Measurements from ENCODE around the gene SPC24.
"Not testable (repeated sequence)": the region's sequence is repeated elsewhere in the genome, so short reads cannot be mapped to it uniquely, and the experiment has no call there.

Gene SPC24

DNA sequence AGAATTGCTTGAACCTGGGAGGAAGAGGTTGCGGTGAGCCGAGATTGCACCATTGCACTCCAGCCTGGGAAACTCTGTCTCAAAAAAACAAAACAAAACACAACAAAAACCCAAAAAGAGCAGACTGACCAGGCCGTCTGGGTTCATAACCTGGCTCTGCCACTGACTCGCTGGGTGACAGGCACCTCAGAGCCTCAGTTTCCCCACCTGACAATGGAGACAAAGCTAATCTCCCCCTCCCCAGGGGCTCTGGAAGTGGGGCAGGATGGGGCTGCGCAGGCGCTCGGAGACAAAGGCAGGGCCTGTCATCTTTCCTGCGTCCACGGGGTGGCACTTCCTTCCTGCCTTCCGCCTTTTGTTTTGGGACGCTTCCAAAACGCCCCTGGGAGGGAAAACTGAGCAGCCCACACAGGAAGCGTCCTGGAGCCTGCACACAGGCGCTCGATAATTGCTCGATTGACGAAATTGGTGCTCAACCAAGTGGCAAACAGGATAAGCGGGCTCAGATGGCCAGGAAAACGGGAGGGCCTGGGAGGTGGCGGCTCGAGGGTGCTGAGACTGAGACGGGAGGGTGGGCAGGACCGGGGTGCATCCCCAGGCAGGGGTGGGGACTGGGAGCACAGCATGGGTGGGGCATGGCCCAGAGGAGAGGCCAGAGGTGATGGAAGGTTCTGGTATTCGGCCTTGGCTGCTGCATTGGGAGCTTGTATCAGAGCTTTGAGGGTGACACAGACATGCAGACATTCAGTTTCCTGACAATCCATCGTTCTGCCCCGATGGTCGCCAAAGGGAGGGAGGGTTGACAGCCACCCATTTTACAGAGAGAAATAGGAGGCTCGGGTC lies 17.8 kb downstream of the SPC24 start:
- TF ChIP-seq ZNF274 (IDR thresholded peaks at IDR 0.05; ENCODE audit: low read depth, low read length): no peak
- H3K4me3 ChIP-seq (ENCODE audit: low read length): no peak overlapping the region; the same call in 1 of the 2 replicates

DNA sequence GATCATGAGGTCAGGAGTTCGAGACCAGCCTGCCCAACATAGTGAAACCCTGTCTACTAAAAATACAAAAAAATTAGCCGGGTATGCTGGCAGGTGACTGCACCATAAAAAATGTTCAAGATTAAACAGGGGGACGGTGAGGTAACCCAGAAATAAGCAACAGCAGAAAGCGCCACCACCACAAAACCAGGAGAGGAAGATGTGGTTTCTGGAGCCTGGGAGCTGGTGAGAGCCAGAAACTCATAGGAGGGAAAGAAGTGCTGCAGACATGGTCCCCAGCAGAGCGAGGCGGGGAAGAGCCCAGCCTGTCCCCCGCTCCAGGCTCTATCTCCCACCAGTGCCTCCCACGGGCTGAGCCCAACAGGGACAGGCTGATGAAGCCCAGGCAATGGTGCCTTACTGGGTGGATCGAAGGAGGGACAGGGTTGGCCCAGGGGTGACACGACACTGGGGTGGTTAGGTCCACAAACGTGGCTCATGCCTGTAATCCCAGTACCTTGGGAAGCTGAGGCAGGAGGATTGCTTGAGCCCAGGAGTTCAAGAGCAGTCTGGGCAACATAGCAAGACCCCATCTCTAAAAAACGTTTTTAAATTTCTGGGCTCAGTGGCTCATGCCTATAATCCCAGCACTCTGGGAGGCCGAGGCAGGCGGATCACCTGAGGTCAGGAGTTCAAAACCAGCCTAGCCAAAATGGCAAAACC lies 19.0 kb downstream of the SPC24 start:
- TF ChIP-seq ZNF274 (IDR thresholded peaks at IDR 0.05; ENCODE audit: low read depth, low read length): no peak
- no peak overlapping the region for H3K4me3 ChIP-seq (ENCODE audit: low read length)

DNA sequence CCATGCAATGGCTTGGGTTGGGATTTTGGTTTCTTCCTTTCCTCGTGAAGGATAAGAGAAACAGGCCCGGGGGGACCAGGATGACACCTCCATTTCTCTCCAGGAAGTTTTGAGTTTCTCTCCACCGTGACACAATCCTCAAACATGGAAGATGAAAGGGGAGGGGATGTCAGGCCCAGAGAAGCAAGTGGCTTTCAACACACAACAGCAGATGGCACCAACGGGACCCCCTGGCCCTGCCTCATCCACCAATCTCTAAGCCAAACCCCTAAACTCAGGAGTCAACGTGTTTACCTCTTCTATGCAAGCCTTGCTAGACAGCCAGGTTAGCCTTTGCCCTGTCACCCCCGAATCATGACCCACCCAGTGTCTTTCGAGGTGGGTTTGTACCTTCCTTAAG lies 24.1 kb downstream of the SPC24 start:
- H3K4me3 ChIP-seq (ENCODE audit: low read length): no peak overlapping the region
- no peak for TF ChIP-seq ZNF274 (IDR thresholded peaks at IDR 0.05; ENCODE audit: low read depth, low read length)

DNA sequence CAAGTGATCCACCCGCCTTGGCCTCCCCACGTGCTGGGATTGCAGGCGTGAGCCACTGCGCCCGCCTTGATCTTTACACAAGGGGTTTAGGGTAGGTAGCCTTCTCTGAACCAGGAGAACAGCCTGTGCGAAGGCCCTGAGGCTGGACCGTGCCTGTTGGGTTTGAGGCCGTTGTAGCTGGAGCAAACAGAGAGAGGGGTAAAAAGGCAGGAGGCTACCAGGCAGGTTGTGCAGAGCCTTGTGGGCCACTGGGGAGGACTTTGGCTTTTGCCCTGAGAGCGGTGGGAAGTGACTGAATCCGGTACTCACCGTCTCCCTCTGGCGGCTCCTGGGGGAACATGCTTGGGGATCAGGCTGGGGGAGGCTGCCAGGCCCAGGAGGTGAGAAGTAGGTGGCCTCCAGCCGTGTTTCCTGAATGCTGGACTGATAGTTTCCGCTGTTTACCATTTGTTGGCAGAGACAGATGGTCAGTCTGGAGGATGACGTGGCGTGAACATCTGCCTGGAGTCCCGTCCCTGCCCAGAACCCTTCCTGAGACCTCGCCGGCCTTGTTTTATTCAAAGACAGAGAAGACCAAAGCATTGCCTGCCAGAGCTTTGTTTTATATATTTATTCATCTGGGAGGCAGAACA lies 24.6 kb downstream of the SPC24 start:
- no peak for TF ChIP-seq ZNF274 (IDR thresholded peaks at IDR 0.05; ENCODE audit: low read depth, low read length)
- H3K4me3 ChIP-seq (ENCODE audit: low read length): no peak overlapping the region

DNA sequence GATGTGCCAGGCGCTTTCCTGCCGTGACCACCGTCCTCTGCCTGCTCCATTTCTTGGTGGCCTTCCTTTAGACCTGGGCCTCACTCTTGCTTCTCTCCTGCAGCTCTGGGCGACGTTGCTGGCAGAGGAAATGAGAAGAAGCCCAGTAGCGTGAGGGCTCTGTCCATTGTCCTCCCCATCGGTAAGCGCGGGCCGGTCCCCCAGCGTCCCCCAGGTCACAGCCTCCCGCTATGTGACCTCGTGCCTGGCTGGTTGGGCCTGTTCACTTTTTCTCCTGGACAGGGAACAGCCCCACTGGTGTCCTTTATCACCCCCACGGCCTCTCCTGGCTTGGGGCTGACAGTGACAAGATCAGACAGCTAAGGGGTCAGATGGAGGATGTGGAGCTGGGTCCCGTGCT lies 27.7 kb downstream of the SPC24 start:
- H3K4me3 ChIP-seq (ENCODE audit: low read length): no peak overlapping the region
- TF ChIP-seq ZNF274 (IDR thresholded peaks at IDR 0.05; ENCODE audit: low read depth, low read length): no peak

DNA sequence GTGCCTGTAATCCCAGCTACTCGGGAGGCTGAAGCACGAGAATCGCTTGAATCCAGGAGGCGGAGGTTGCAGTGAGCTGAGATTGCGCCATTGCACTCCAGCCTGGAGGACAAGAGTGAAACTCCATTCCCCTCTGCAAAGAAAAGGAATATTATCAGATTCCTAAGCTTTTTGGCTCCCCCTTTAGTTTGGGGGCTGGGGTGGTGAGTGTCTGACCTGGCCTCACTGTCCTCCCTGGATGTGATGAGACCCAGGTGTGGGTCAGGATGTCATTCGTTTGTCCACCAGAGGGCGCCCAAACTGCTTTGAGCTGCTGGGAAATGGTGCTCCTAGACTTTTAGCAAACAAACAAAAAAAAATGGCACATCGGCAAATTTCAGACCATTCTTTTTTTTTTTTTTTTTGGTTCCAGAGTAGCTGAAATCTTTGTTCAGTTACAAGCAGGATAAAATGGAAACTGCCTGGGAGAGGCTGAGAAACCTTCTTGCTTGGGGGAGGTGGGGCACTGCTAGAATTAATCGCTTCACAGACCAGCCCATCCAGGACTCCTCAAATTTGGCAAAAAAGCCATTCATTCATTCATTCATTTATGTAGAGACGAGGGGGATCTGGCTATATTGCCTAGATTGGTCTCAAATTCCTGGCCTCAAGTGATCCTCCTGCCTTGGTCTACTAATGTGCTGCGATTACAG lies 29.4 kb downstream of the SPC24 start:
- no peak for TF ChIP-seq ZNF274 (IDR thresholded peaks at IDR 0.05; ENCODE audit: low read depth, low read length)
- H3K4me3 ChIP-seq (ENCODE audit: low read length): no peak overlapping the region

DNA sequence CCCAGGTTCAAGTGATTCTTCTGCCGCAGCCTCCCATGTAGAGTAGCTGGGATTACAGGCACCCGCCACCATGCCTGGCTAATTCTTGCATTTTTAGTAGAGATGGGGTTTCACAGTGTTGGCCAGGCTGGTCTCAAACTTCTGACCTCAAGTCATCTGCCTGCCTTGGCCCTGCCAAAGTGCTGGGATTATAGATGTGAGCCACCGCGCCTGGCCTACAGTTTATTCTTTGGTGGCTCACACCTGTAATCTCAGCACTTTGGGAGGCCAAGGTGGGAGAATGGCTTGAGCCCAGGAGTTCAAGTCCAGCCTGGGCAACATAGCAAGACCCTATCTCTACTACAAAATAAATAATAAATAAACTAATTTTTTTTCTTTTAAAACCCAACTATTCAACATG lies 31.4 kb downstream of the SPC24 start:
- H3K4me3 ChIP-seq (ENCODE audit: low read length): not testable (repeated sequence)

DNA sequence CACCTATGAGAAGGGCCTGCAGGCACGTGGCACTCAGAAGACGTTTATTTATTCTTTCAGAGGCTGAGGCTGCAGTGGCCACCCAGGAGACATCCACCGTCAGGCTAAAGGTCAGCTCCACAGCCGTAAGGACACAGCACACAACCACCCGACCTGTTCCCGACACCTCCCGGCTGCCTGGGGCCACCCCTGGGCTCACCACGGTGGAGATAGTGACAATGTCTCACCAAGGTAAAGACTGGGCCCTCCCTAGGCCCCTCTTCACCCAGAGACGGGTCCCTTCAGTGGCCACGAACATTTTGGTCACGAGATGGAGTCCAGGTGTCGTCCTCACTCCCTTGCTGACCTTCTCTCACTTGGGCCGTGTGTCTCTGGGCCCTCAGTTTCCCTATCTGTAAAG lies 32.5 kb downstream of the SPC24 start:
- TF ChIP-seq ZNF274 (IDR thresholded peaks at IDR 0.05; ENCODE audit: low read depth, low read length): no peak
- no peak overlapping the region for H3K4me3 ChIP-seq (ENCODE audit: low read length)

DNA sequence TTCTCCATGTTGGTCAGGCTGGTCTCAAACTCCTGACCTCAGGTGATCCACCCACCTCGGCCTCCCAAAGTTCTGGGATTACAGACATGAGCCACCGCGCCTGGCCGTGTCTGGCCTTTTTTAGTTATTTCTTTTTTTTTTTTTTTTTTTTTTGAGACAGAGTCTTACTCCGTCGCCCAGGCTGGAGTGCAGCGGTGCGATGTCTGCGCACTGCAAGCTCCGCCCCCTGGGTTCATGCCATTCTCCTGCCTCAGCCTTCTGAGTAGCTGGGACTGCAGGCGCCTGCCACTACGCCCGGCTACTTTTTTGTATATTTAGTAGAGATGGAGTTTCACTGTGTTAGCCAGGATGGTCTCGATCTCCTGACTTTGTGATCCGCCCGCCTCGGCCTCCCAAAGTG lies 33.6 kb downstream of the SPC24 start:
- not testable (repeated sequence) for H3K4me3 ChIP-seq (ENCODE audit: low read length)

DNA sequence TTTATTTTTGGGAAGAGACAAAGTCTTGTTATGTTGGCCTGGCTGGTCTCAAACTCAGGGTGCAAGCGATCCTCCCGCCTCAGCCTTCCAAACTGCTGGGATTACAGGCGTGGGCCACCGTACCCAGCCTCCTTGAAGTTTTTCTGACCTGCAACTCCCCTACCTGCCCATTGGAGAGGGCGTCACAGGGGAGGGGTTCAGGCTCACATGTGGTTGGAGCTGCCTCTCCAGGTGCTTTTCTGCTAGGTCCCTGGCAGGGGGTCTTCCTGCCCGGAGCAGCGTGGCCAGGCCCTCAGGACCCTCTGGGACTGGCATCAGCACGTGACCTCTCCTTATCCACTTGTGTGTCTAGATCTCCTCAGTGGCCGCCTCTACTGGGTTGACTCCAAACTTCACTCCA lies 39.1 kb downstream of the SPC24 start:
- no peak overlapping the region for H3K4me3 ChIP-seq (ENCODE audit: low read length)
- TF ChIP-seq ZNF274 (IDR thresholded peaks at IDR 0.05; ENCODE audit: low read depth, low read length): no peak

DNA sequence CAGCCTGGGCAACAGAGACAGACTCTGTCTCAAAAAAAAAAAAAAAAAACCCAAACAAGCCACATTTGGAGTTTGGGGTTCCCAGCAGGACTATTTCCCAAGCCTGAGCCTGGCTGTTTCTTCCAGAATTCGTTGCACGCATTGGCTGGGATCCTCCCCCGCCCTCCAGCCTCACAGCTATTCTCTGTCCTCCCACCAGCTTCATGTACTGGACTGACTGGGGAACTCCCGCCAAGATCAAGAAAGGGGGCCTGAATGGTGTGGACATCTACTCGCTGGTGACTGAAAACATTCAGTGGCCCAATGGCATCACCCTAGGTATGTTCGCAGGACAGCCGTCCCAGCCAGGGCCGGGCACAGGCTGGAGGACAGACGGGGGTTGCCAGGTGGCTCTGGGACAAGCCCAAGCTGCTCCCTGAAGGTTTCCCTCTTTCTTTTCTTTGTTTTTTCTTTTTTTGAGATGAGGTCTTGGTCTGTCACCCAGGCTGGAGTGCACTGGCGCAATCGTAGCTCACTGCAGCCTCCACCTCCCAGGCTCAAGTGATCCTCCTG lies 39.6 kb downstream of the SPC24 start:
- no peak for TF ChIP-seq ZNF274 (IDR thresholded peaks at IDR 0.05; ENCODE audit: low read depth, low read length)
- H3K4me3 ChIP-seq (ENCODE audit: low read length): no peak overlapping the region

DNA sequence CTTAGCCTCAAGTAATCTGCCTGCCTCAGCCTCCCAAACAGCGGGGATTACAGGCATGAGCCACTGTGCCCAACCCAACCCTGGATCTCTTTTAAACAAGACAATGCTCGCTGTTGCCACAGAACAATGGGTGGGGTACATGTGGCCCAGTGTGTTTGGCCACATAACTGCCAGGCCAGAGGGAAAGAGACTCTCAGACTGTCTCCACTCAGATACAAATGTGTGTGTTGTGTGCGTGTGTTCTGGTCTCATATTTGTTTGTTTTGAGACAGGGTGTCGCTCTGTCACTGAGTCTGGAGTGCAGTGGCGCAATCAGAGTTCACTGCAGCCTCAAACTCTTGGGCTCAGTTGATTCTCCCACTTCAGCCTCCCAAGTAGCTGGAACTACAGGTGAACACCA lies 40.5 kb downstream of the SPC24 start:
- TF ChIP-seq ZNF274 (IDR thresholded peaks at IDR 0.05; ENCODE audit: low read depth, low read length): no peak
- no peak overlapping the region for H3K4me3 ChIP-seq (ENCODE audit: low read length)

DNA sequence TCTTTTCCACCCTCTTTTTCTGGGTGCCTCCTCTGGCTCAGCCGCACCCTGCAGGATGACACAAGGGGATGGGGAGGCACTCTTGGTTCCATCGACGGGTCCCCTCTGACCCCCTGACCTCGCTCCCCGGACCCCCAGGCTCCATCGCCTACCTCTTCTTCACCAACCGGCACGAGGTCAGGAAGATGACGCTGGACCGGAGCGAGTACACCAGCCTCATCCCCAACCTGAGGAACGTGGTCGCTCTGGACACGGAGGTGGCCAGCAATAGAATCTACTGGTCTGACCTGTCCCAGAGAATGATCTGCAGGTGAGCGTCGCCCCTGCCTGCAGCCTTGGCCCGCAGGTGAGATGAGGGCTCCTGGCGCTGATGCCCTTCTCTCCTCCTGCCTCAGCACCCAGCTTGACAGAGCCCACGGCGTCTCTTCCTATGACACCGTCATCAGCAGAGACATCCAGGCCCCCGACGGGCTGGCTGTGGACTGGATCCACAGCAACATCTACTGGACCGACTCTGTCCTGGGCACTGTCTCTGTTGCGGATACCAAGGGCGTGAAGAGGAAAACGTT lies 42.4 kb downstream of the SPC24 start:
- no peak for TF ChIP-seq ZNF274 (IDR thresholded peaks at IDR 0.05; ENCODE audit: low read depth, low read length)
- no peak overlapping the region for H3K4me3 ChIP-seq (ENCODE audit: low read length)

DNA sequence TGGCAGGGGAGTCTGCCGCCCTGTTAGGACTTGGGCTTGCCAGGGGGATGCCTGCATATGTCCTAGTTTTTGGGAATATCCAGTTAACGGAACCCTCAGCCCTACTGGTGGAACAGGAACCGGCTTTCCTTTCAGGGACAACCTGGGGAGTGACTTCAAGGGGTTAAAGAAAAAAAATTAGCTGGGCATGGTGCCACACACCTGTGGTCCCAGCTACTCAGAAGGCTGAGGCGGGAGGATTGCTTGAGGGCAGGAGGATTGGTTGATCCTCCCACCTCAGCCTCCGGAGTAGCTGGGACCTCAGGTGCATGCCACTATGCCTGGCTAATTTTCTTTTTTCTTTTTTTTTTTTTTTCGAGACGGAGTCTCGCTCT lies 43.8 kb downstream of the SPC24 start:
- H3K4me3 ChIP-seq (ENCODE audit: low read length): no peak overlapping the region
- TF ChIP-seq ZNF274 (IDR thresholded peaks at IDR 0.05; ENCODE audit: low read depth, low read length): no peak

All from GM08714 (cell line).